ENCODE data around the gene CYB5D1. TPM values are rescaled to one million over a fixed set of nuclear protein-coding genes. Genes with fewer than 3 reads are reported as not detected.

Gene CYB5D1
- total RNA-seq, 1 experiment from 2014 or later = 18.7 TPM

GRCh38 chr17:7850701-7851437 lies 6.9 kb upstream of the CYB5D1 start:
- H3K27ac ChIP-seq (ENCODE audit: low read depth, low read length, poor library complexity, severe bottlenecking) = no peak overlapping the region
- no peak for DNase-seq (ENCODE audit: low spot score)
- peaks cover 75% of the 10 kb centered on the region for H3K36me3 ChIP-seq (ENCODE audit: insufficient read depth, low read length, poor library complexity, severe bottlenecking)
- BruUV-seq (replicated peaks) = no TSS peak
- no peak overlapping the region for H3K4me3 ChIP-seq (ENCODE audit: low read depth, low read length, poor library complexity, severe bottlenecking)
- H3K27me3 ChIP-seq (replicated peaks; ENCODE audit: insufficient read depth, low read depth, low read length, poor library complexity) = no peaks in the 10 kb centered on the region
- ChIA-PET POLR2A (ENCODE audit: low non-redundant PET) (interaction anchor here (0.6 kb wide), 1 partner anchor 16 kb away, joined by 3 read pairs; no protein-coding TSS in a partner anchor), CTCF (interaction anchor here (1.5 kb wide), 1 partner anchor 16 kb away, joined by 3 read pairs; no protein-coding TSS in a partner anchor)
- intact Hi-C loops (cut with micrococcal nuclease; ENCODE audit: unreplicated experiment) = loop anchor here (1.0 to 2.0 kb wide), 3 partner anchors 16 to 108 kb away; no protein-coding TSS in a partner anchor
- no peak for TF ChIP-seq EZH2 (IDR thresholded peaks at IDR 0.05; ENCODE audit: borderline replicate concordance, low read depth, low read length, poor library complexity, severe bottlenecking)
- no peak for TF ChIP-seq CTCF (conservative IDR thresholded peaks at IDR 0.05; ENCODE audit: low read depth, low read length)
- H3K9me3 ChIP-seq (ENCODE audit: low read depth, low read length, poor library complexity, severe bottlenecking) = no peaks in the 10 kb centered on the region
- H3K4me1 ChIP-seq (ENCODE audit: insufficient read depth, low read length, poor library complexity, severe bottlenecking) = peaks cover 5% of the 10 kb centered on the region

GRCh38 chr17:7851438-7852261 lies 6.2 kb upstream of the CYB5D1 start:
- Histone ChIP-seq H3K36me3 (ENCODE audit: insufficient read depth, low read length, poor library complexity, severe bottlenecking) (peaks cover 68% of the 10 kb centered on the region), H3K4me3 (ENCODE audit: low read depth, low read length, poor library complexity, severe bottlenecking) (no peak overlapping the region)

More at GRCh38 chr17:7851438-7852261, 6.2 kb upstream of the CYB5D1 start:
- intact Hi-C loops (cut with micrococcal nuclease; ENCODE audit: unreplicated experiment) = loop anchor here (1.0 to 2.0 kb wide), 3 partner anchors 16 to 109 kb away; no protein-coding TSS in a partner anchor
- Histone ChIP-seq H3K4me1 (ENCODE audit: insufficient read depth, low read length, poor library complexity, severe bottlenecking) (peaks cover 10% of the 10 kb centered on the region), H3K9me3 (ENCODE audit: low read depth, low read length, poor library complexity, severe bottlenecking) (no peaks in the 10 kb centered on the region), H3K27ac (ENCODE audit: low read depth, low read length, poor library complexity, severe bottlenecking) (no peak overlapping the region), H3K27me3 (replicated peaks; ENCODE audit: insufficient read depth, low read depth, low read length, poor library complexity) (no peaks in the 10 kb centered on the region)
- POLR2A ChIA-PET (ENCODE audit: low non-redundant PET) = no interaction called here
- no peak for TF ChIP-seq EZH2 (IDR thresholded peaks at IDR 0.05; ENCODE audit: borderline replicate concordance, low read depth, low read length, poor library complexity, severe bottlenecking)
- TF ChIP-seq CTCF (conservative IDR thresholded peaks at IDR 0.05; ENCODE audit: low read depth, low read length) = peak; percentile 92
- DNase-seq (ENCODE audit: low spot score) = peak; percentile 90
- CTCF ChIA-PET = interaction anchor here (1.5 kb wide), 1 partner anchor 17 kb away, joined by 3 read pairs; no protein-coding TSS in a partner anchor
- no TSS peak for BruUV-seq (replicated peaks)
